HG03460 (cell line): Measurements from ENCODE around the gene RBMS3.

ENCODE experiments used
- ATAC-seq: cut with Tn5 transposase; IDR thresholded peaks from one replicate; pipeline ENCODE4 v1.9.1; 2021; ENCODE audit not compliant: unreplicated experiment

The RBMS3 gene

GRCh38 chr3:29606416-29606815, 325.5 kb downstream of the RBMS3 start:
- ATAC-seq, result no peak

GRCh38 chr3:29608414-29609327, 327.8 kb downstream of the RBMS3 start:
- no peak for ATAC-seq

- no peak for ATAC-seq
Observed at GRCh38 chr3:29609328-29609811, 328.5 kb downstream of the RBMS3 start.

- ATAC-seq, result no peak
Observed at GRCh38 chr3:29610781-29611180, 329.9 kb downstream of the RBMS3 start.

- no peak for ATAC-seq
Observed at GRCh38 chr3:29611252-29611651, 330.4 kb downstream of the RBMS3 start.

GRCh38 chr3:29612536-29612935, 331.7 kb downstream of the RBMS3 start:
- no peak for ATAC-seq

- ATAC-seq, result no peak
Observed at GRCh38 chr3:29614954-29615353, 334.1 kb downstream of the RBMS3 start.

- ATAC-seq, result no peak
Observed at GRCh38 chr3:29618395-29619282, 337.8 kb downstream of the RBMS3 start.

- ATAC-seq, result no peak
Observed at GRCh38 chr3:29619676-29620075, 338.8 kb downstream of the RBMS3 start.

GRCh38 chr3:29627136-29628117, 346.6 kb downstream of the RBMS3 start:
- ATAC-seq, result no peak

GRCh38 chr3:29628795-29629194, 347.9 kb downstream of the RBMS3 start:
- ATAC-seq, result no peak

GRCh38 chr3:29635888-29636287, 355.0 kb downstream of the RBMS3 start:
- no peak for ATAC-seq

- no peak for ATAC-seq
Observed at GRCh38 chr3:29637068-29637467, 356.2 kb downstream of the RBMS3 start.

- ATAC-seq, result no peak
Observed at GRCh38 chr3:29639578-29640290, 358.9 kb downstream of the RBMS3 start.

GRCh38 chr3:29642393-29643033, 361.6 kb downstream of the RBMS3 start:
- ATAC-seq, result no peak

GRCh38 chr3:29643034-29643425, 362.2 kb downstream of the RBMS3 start:
- ATAC-seq, result no peak

- no peak for ATAC-seq
Observed at GRCh38 chr3:29644261-29644660, 363.4 kb downstream of the RBMS3 start.

- no peak for ATAC-seq
Observed at GRCh38 chr3:29644956-29645636, 364.2 kb downstream of the RBMS3 start.

GRCh38 chr3:29646043-29646442, 365.2 kb downstream of the RBMS3 start:
- no peak for ATAC-seq
